HG02852 (cell line): ENCODE measurements around the gene ZDHHC11.
"Not testable (repeated sequence)": the region's sequence is repeated elsewhere in the genome, so short reads cannot be mapped to it uniquely, and the experiment has no call there.

Source experiments
- ATAC-seq: cut with Tn5 transposase; IDR thresholded peaks from one replicate; pipeline ENCODE4 v1.9.1; 2021; ENCODE audit warnings: mild to moderate bottlenecking, moderate library complexity; ENCODE audit not compliant: unreplicated experiment

Gene ZDHHC11

GRCh38 chr5:880816-881550 lies 30.2 kb upstream of the ZDHHC11 start:
- no peak for ATAC-seq

GRCh38 chr5:878677-879076 lies 27.9 kb upstream of the ZDHHC11 start:
- ATAC-seq, result not testable (repeated sequence)

- ATAC-seq, result no peak
These were observed 27.3 kb upstream of the ZDHHC11 start for GRCh38 chr5:878125-878524.

GRCh38 chr5:876398-877365 lies 25.9 kb upstream of the ZDHHC11 start:
- no peak for ATAC-seq

- ATAC-seq, result no peak
These were observed 25.1 kb upstream of the ZDHHC11 start for GRCh38 chr5:875931-876330.

GRCh38 chr5:873328-873727 lies 22.5 kb upstream of the ZDHHC11 start:
- ATAC-seq, result no peak

GRCh38 chr5:872301-872700 lies 21.5 kb upstream of the ZDHHC11 start:
- ATAC-seq, result no peak

- no peak for ATAC-seq
These were observed 21.0 kb upstream of the ZDHHC11 start for GRCh38 chr5:871596-872298.

- no peak for ATAC-seq
These were observed 20.2 kb upstream of the ZDHHC11 start for GRCh38 chr5:870956-871355.

GRCh38 chr5:868428-869135 lies 17.8 kb upstream of the ZDHHC11 start:
- no peak for ATAC-seq

GRCh38 chr5:867300-867870 lies 16.6 kb upstream of the ZDHHC11 start:
- ATAC-seq, result no peak

- no peak for ATAC-seq
These were observed 15.0 kb upstream of the ZDHHC11 start for GRCh38 chr5:865771-866170.

GRCh38 chr5:865168-865521 lies 14.4 kb upstream of the ZDHHC11 start:
- ATAC-seq, result no peak

GRCh38 chr5:864492-865167 lies 13.8 kb upstream of the ZDHHC11 start:
- ATAC-seq, result no peak

- ATAC-seq, result no peak
These were observed 12.5 kb upstream of the ZDHHC11 start for GRCh38 chr5:863244-863805.

GRCh38 chr5:862367-863243 lies 11.8 kb upstream of the ZDHHC11 start:
- ATAC-seq, result no peak

- ATAC-seq, result no peak
These were observed 10.9 kb upstream of the ZDHHC11 start for GRCh38 chr5:861442-862366.
